GM12892 (cell line): ENCODE results near the gene KDM8.
"Not testable (repeated sequence)": the region's sequence is repeated elsewhere in the genome, so short reads cannot be mapped to it uniquely, and the experiment has no call there.

Source experiments
- DNase-seq: peaks from one replicate; pipeline ENCODE4 v3.0.0; 2011; ENCODE audit not compliant: insufficient read length
- FAIRE-seq: peaks from 2 replicates; lab custom pipeline; 2011; peaks lifted over from hg19 to GRCh38; lab: Jason Lieb, UNC
- POLR2A ChIP-seq: IDR thresholded peaks from 2 replicates; pipeline ENCODE4 v1.6.1; 2011; ENCODE audit warnings: low read depth, low read length, control low read depth
- POLR2AphosphoS5 ChIP-seq: IDR thresholded peaks from 2 replicates; pipeline ENCODE4 v1.6.1; 2011; ENCODE audit warnings: low read depth, low read length, control low read depth
- TAF1 ChIP-seq: IDR thresholded peaks from 2 replicates; pipeline ENCODE4 v1.6.1; 2011; ENCODE audit warnings: low read depth, mild to moderate bottlenecking, control low read depth, low read length, borderline replicate concordance

KDM8 gene

GRCh38 chr16:27195941-27196595 is 7.3 kb upstream of the KDM8 start:
- DNase-seq: no peak
- TF ChIP-seq POLR2AphosphoS5: no peak
- TF ChIP-seq POLR2A: no peak
- TF ChIP-seq TAF1: no peak
- no peak for FAIRE-seq

DNA sequence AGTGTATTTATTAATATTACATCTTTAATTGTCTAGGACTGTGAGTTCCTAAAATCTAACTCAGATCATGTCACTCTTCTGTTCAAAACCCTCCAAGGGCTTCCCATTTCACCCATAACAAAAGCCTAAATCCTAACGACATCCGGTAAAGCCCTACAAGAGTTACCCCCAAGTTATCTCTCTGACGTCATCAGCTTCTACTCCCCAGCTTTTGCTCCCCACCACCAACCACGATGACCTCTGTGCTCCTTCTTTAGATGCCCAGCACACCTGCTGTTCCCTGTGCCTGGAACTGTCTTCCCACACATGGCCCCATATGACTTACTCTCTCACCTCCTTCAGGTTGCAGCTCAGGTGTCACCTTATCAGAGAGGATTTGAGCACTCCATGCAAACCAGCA is 6.3 kb upstream of the KDM8 start:
- TF ChIP-seq POLR2A: no peak
- no peak for TF ChIP-seq TAF1
- TF ChIP-seq POLR2AphosphoS5: no peak
- no peak for DNase-seq
- FAIRE-seq: no peak

- peak; percentile 21 for FAIRE-seq
- no peak for TF ChIP-seq TAF1
- TF ChIP-seq POLR2A: no peak
- no peak for TF ChIP-seq POLR2AphosphoS5
- no peak for DNase-seq
Observed at GRCh38 chr16:27198451-27199234, 4.7 kb upstream of the KDM8 start.

- DNase-seq (no peak), FAIRE-seq (no peak)
- no peak for TF ChIP-seq POLR2A
- no peak for TF ChIP-seq TAF1
- no peak for TF ChIP-seq POLR2AphosphoS5
Observed at GRCh38 chr16:27199235-27199586, 4.1 kb upstream of the KDM8 start.

DNA sequence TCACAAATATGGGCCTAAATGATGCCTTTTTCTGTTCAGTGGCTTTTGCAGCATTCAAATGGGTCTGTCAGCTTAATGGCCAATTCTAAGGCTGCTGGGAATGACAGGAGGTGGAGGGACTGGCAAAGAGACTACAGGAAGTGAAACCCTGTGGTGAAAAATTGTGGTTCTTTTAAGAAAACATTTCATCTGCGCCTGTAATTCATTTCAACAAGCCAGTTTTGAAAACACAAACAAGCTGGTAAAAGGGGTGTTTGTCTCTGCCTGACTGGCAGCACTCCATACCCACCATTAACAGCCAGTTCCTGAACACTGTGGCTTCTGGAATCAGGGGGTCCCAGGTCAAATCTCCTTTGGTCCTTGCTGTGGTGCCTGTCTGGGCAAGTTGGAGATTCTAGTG is 3.6 kb upstream of the KDM8 start:
- DNase-seq (no peak), FAIRE-seq (peak; percentile 83)
- TF ChIP-seq POLR2A: no peak

GRCh38 chr16:27200914-27201313 is 2.4 kb upstream of the KDM8 start:
- not testable (repeated sequence) for DNase-seq, FAIRE-seq

DNA sequence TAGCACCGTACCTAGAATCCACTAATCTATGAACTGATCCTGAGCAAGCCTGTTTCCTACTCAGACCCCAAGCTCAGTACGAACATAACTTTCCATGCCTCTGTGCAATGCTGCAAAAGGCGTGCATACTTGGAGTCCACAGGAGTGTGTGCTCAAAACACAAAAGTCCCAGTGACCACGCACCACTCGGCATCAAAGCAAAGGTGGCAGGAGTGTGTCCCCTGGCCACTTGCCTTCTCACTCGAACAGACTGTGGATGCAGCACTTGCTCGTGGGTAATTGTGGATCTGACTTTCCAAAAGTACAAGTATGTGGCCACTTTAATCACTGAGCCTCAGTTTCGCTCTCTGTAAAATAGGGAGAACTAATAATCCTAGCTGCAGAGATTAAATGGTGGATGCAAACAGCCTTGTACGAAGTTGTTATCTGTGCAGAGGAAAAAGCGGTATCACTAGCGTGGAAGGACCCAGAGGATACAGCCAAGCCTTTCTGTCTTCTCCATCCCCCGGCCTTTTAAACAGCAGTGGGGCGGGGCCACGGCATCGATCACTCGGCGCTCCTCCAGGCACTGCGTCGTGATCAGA is 311 bp upstream of the KDM8 start:
- no peak for DNase-seq
- no peak for TF ChIP-seq POLR2A
- TF ChIP-seq POLR2AphosphoS5: no peak
- no peak for TF ChIP-seq TAF1
- no peak for FAIRE-seq

DNA sequence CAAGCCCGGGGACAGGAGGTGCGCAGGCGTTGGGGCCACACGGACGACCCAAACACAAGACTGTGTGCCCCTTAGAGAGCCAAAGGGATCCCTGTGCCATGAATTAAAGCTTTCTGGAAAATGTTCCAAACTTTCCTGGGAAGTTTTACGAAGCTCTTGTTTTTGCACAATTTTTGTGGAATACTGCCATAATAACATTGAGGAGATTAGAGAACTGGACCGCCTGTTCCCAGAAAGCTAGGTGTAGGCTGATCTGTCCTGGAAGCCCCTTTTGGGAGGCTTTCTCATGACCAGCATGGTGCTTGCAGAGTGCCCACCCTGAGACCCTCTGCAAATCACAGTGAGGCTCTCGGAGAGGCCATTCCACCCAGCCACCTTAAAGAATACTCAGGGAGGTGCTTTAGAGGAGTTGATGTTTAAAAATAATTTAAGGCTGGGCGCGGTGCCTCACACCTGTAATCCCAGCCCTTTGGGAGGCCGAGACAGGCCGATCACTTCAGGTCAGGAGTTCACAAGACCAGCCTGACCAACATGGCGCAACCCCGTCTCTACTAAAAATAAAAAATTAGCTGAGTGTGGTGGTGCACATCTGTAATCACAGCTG is 1.1 kb downstream of the KDM8 start:
- no peak for FAIRE-seq
- no peak for DNase-seq
- TF ChIP-seq POLR2AphosphoS5: no peak
- TF ChIP-seq POLR2A: no peak
- TF ChIP-seq TAF1: no peak

DNA sequence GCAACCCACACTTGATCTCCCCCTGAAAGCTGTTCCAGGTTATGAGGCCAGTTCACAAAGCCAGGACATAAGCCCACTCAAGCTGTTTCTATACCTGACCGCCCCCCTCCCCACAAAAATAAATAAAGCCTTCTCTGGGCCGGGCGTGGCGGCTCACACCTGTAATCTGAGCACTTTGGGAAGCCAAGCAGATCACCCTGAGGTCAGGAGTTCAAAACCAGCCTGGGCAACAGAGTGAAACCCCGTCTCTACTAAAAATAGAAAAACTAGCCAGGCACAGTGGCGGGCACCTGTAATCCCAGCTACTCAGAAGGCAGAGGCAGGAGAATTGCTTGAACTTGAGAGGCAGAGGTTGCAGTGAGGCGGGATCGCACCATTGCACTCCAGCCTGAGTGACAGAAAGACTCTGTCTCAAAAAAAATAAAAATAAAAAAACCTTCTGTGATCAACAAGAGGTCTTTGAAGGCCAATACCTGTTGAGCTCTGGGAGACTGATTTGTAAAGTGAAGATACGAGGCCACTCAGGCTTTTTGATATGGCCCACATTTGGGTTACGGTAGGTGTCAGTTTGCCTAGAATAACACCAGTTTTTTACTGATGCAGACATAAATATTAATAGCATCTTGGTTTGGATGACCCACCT is 2.2 kb downstream of the KDM8 start:
- DNase-seq (no peak), FAIRE-seq (no peak)
- no peak for TF ChIP-seq TAF1
- no peak for TF ChIP-seq POLR2AphosphoS5
- no peak for TF ChIP-seq POLR2A

DNA sequence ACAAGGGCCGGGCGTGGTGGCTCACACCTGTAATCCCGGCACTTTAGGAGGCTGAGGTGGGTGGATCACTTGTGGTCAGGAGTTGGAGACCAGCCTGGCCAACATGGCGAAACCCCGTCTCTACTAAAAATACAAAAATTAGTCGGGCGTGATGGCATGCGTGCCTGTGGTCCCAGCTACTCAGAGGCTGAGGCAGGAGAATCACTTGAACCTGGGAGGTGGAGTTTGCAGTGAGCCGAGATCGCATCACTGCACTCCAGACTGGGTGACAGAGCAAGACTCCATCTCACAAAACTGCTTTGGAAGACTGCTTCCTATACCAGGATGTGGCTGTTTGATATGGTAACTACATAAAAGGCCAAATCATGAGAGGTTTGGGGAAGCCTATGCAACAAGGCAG is 3.8 kb downstream of the KDM8 start:
- DNase-seq, FAIRE-seq: not testable (repeated sequence)

DNA sequence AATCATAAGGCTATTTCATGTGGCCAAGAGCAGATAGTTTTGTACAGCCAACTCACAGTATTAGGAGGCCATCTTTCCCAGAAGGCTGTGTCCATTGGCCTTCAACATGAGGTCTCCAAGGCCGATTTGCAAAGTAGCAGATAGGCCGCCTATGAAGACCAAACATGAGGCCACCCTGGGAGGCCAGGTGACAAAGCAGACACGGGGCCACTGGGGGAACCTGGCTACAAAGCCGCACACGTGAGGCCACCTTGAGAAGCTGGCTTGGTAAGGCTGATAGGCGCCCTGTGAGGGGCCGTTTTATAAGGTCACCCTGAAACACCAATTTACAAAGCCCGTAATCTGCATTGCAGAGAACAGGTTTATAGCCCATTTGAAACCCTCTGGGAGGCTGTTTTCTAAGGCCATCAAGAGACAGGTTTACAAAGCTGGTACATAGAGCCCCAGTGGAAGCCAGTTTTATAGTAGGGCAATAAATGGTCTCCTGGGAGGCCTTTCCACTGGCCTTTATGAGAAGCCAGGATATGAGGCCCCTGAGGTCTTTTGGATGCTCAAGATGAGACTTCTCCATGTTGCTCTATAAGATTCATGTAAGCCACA is 4.9 kb downstream of the KDM8 start:
- DNase-seq (no peak), FAIRE-seq (no peak)
- TF ChIP-seq POLR2A (no peak), POLR2AphosphoS5 (no peak), TAF1 (no peak)
